Metanephros (tissue), 2 donors: ENCODE results near the gene ZNF385B. TPM values are rescaled to one million over a fixed set of nuclear protein-coding genes. Genes with fewer than 3 reads are reported as not detected.

Source experiments
- small RNA-seq: library from RNA; depleted of rRNA; stranded (forward); fragments of <200 nt; gene quantifications from one replicate; pipeline ENCODE3, GENCODE V24; 2014; ENCODE audit warnings: low replicate concordance
- total RNA-seq: library from RNA; depleted of rRNA; stranded (reverse); fragments of >200 nt; gene quantifications from one replicate; pipeline ENCODE4 v1.2.3, GENCODE V29; 2014

Gene ZNF385B
- 3.6 TPM for total RNA-seq

GRCh38 chr2:179861416-179862067, at the start of gene ZNF385B:
TSS of gene ZNF385B (minus strand) at chr2:179861612.

Small RNA genes within 50 kb of the gene (small RNA-seq; reads per million reads assigned to genes)
- not detected for gene MIR1258

Other genes with a start within 250 kb of the ZNF385B start
- gene CWC22, start 145.7 kb upstream of the ZNF385B start, total RNA-seq, result 16.4 TPM